Sigmoid colon (tissue), 7 donors: Measurements from ENCODE around the gene RPGRIP1L. TPM values are rescaled to one million over a fixed set of nuclear protein-coding genes. Genes with fewer than 3 reads are reported as not detected.

ENCODE experiments used
- DNase-seq: peaks from one replicate; pipeline ENCODE4 v3.0.0-alpha.2; 2019
- H3K27ac ChIP-seq, 4 donors: fragments of 200-600 bp; sonication (generic); one replicate each; pipeline ENCODE4 v1.5.1; 2016 to 2019; ENCODE audit warnings: mild to moderate bottlenecking in 1 of 4
- H3K27me3 ChIP-seq, 3 donors: fragments of 200-600 bp; sonication (generic); one replicate each; pipeline ENCODE4 v1.5.1; 2019; ENCODE audit warnings: mild to moderate bottlenecking in 1 of 3
- H3K36me3 ChIP-seq, 4 donors: fragments of 200-600 bp; sonication (generic); one replicate each; pipeline ENCODE4 v1.5.1; 2016 to 2019
- H3K4me1 ChIP-seq, 4 donors: fragments of 200-600 bp; sonication (generic); one replicate each; pipeline ENCODE4 v1.5.1; 2017 to 2019
- H3K4me3 ChIP-seq, 4 donors: fragments of 200-600 bp; sonication (generic); one replicate each; pipeline ENCODE4 v1.5.1; 2017 to 2019; ENCODE audit warnings: mild to moderate bottlenecking in 2 of 4, moderate library complexity in 1 of 4
- H3K9me3 ChIP-seq, 4 donors: fragments of 200-600 bp in 3 of 4; sonication (generic) in 3 of 4; one replicate each; pipeline versions ENCODE4 v1.5.1 to v1.6.1; 2013 to 2019
- EP300 ChIP-seq, 4 donors: sonication (generic); formaldehyde crosslinking; IDR thresholded peaks; one replicate each; pipeline ENCODE4 v1.6.1; 2017; ENCODE audit warnings: antibody characterized with exemption in 4 of 4
- POLR2A ChIP-seq, 2 donors: fragments of 450-650 bp; IDR thresholded peaks; one replicate each; pipeline ENCODE4 v1.6.1; 2016; ENCODE audit warnings: antibody characterized with exemption in 2 of 2, mild to moderate bottlenecking in 2 of 2, moderate library complexity in 2 of 2
- POLR2AphosphoS5 ChIP-seq, 4 donors: sonication (generic); formaldehyde crosslinking; IDR thresholded peaks; one replicate each; pipeline ENCODE4 v1.6.1; 2017; ENCODE audit warnings: antibody characterized with exemption in 4 of 4
- WGBS, 2 donors: extraction: QIAGEN DNeasy Blood & Tissue Kit; methylation state at CpG; one replicate each; pipeline ENCODE4 v1.1.7; 2013; 5-methylcytosine and 5-hydroxymethylcytosine counted together
- intact Hi-C: fragments of 100-400 bp; cut with DNase I; formaldehyde crosslinking; loops from one replicate; pipeline ENCODE4 v1.15.1; 2023
- polyA plus RNA-seq, 3 donors: library from polyadenylated mRNA; stranded (reverse); fragments of 200-250 nt; gene quantifications; one replicate each; pipeline ENCODE4 v1.2.3, GENCODE V29; 2013
- total RNA-seq, 4 donors: library from RNA; depleted of rRNA; stranded (reverse); fragments of >200 nt; gene quantifications; one replicate each; pipeline ENCODE4 v1.1.0, GENCODE V29; 2016
- TF ChIP-seq, protein P1 (sequence below), 4 experiments: fragments of 450-650 bp in 3 of 4; fragments of 200-600 bp in 1 of 4; IDR thresholded peaks; one replicate each; pipeline ENCODE4 v1.5.1; 2016 to 2019; ENCODE audit warnings: antibody characterized with exemption in 4 of 4, mild to moderate bottlenecking in 3 of 4, moderate library complexity in 2 of 4
- donor health status: healthy with polysubstance abuse.
- donor health status: Bipolar disorder and iron deficiency.
- donor health status: healthy.

The RPGRIP1L gene
- total and polyA plus RNA-seq, 7 donors: 0.46 to 5.8 (median 3.6) TPM

DNA sequence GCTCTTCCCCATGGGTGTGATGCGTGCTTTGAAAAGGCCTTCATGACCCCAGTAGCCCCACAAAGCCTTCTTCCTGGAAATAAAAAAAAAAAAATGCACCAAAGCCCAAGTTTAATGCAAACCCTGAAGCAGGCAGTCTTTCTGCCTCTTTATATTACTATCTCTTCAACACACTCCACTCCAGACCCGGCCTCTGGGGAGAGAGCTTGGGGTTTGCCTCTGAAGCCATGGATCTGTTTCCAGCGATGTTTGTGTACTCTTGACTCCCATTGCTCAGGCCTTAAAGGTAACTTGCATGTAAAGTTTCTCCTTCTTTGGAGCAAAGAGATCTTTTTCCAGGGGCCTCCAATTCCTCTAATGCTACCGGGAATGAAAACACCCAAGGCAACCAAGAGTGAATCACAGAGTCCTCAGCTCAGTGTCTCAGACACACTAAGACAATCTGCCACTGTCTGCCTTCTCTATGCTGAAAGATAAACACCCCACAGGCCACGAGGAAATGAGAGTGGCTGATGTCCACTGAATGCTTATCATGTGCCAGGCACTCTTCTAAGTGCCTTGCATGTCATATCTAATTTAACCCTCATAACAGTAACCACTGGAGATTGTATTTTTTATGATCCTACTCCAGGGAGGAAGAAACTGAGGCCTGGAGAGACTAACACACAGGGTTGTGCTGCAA lies 144.2 kb downstream of the RPGRIP1L start:
- WGBS, 2 donors: 79 to 85% methylated on average over 5 of the region's 5 CpGs
- no peak for TF ChIP-seq POLR2AphosphoS5 (IDR thresholded peaks at IDR 0.05)
- TF ChIP-seq EP300 (IDR thresholded peaks at IDR 0.05): no peak
- TF ChIP-seq, protein P1, sequence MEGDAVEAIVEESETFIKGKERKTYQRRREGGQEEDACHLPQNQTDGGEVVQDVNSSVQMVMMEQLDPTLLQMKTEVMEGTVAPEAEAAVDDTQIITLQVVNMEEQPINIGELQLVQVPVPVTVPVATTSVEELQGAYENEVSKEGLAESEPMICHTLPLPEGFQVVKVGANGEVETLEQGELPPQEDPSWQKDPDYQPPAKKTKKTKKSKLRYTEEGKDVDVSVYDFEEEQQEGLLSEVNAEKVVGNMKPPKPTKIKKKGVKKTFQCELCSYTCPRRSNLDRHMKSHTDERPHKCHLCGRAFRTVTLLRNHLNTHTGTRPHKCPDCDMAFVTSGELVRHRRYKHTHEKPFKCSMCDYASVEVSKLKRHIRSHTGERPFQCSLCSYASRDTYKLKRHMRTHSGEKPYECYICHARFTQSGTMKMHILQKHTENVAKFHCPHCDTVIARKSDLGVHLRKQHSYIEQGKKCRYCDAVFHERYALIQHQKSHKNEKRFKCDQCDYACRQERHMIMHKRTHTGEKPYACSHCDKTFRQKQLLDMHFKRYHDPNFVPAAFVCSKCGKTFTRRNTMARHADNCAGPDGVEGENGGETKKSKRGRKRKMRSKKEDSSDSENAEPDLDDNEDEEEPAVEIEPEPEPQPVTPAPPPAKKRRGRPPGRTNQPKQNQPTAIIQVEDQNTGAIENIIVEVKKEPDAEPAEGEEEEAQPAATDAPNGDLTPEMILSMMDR (IDR thresholded peaks at IDR 0.05): no peak
- no peak for TF ChIP-seq POLR2A (IDR thresholded peaks at IDR 0.05)
- Histone ChIP-seq H3K27me3 (no peaks in the 10 kb centered on the region), H3K27ac (no peak overlapping the region), H3K9me3 (no peaks in the 10 kb centered on the region), H3K36me3 (no peaks in the 10 kb centered on the region), H3K4me3 (no peak overlapping the region), H3K4me1 (no peaks in the 10 kb centered on the region)
- DNase-seq: no peak
- intact Hi-C loops: no loop called here

DNA sequence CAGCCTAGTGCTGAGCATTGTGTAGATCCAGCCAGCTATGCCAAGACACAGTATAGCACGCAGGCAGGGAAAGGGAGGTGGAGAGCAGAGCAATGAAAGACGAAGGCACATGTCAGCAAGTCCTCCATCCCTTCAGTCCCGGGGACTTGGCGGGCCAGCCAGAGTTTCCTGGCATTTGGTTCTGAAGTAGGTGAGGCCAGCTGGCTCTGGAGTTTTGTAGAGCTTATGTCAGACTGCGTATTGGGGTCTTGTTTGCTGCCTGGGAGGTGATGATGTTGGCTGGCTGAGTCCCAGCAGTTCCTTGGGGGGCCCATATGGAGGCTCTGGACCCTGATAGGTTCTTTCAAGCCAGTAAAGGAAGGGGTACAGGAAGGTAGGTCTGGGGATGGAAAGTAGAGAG lies 144.9 kb downstream of the RPGRIP1L start:
- Histone ChIP-seq H3K9me3 (no peaks in the 10 kb centered on the region), H3K4me3 (no peak overlapping the region), H3K27ac (no peak overlapping the region), H3K4me1 (no peaks in the 10 kb centered on the region), H3K36me3 (no peaks in the 10 kb centered on the region), H3K27me3 (no peaks in the 10 kb centered on the region)
- no peak for DNase-seq
- intact Hi-C loops: no loop called here
- no peak for TF ChIP-seq EP300 (IDR thresholded peaks at IDR 0.05)
- TF ChIP-seq POLR2A (IDR thresholded peaks at IDR 0.05): no peak
- TF ChIP-seq, protein P1 (IDR thresholded peaks at IDR 0.05): no peak
- no peak for TF ChIP-seq POLR2AphosphoS5 (IDR thresholded peaks at IDR 0.05)
- 87 to 95% methylated on average over 5 of the region's 5 CpGs for WGBS, 2 donors

DNA sequence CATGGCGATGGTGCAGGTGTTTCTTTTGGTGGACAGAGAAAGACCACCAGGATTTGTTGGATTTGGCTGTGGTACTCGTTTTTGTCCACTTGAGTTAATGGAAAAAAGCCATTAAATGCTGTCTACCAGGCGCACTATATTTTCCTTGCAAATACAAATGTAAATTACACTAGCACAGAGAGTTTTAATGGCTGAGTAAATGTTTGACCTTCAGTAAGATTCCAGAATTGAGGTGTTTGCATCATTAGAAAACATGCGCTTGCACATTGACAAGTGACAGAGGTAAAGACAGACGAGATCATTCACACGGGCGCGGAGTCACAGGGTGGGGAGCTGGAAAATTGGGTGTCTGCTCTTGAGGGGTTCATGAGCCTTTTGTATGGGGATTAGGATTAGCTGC lies 147.1 kb downstream of the RPGRIP1L start:
- TF ChIP-seq POLR2AphosphoS5 (IDR thresholded peaks at IDR 0.05): no peak
- TF ChIP-seq POLR2A (IDR thresholded peaks at IDR 0.05): no peak
- TF ChIP-seq, protein P1 (IDR thresholded peaks at IDR 0.05): no peak
- no peak for TF ChIP-seq EP300 (IDR thresholded peaks at IDR 0.05)
- no peak for DNase-seq
- H3K27me3 ChIP-seq: peaks cover 0 to 1% (median 0%) of the 10 kb centered on the region in 3 donors
- no peak overlapping the region for H3K4me3 ChIP-seq
- H3K36me3 ChIP-seq: no peaks in the 10 kb centered on the region
- no peaks in the 10 kb centered on the region for H3K9me3 ChIP-seq
- intact Hi-C loops: no loop called here
- H3K27ac ChIP-seq: no peak overlapping the region
- WGBS, 2 donors: 83 to 87% methylated on average over 8 of the region's 8 CpGs
- H3K4me1 ChIP-seq: no peaks in the 10 kb centered on the region

DNA sequence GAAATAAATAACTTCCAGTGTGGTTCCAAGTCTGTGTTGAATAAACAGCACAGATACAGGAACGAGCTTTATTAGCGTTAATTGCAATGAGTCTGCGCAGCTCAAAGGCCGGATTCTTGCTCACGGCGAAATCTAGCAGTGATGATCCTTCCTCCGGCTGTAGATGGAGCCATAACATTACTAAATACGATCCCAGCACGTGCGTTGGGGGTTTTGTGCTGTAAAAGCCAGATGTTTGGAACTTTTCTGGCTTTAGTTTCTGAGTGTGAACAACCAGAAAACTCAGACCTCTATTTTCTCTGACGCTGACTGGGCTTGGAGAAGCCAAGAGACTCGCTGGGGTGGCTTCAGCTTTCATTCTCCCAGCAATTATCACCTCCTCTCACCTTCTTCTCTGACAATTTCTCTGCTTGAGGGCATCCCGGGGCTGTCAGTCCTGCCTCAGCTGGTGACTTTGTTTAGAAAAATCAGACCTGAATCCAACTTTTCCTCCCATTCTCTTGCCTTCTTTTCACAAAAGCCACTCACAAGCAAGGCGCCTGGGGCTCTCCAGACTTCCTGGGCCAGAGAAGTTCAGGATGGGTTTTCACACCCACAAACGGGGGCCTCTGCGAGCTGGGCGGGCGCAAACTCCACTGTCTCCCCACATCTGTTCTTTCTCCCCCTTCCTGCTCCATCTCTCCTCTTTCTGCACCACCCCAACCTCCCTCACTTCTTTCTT lies 153.5 kb downstream of the RPGRIP1L start:
- peak; percentile 74 for DNase-seq
- intact Hi-C loops: no loop called here
- Histone ChIP-seq H3K36me3 (no peaks in the 10 kb centered on the region), H3K4me3 (no peak overlapping the region), H3K9me3 (no peaks in the 10 kb centered on the region), H3K27me3 (peaks cover 0 to 20% (median 0%) of the 10 kb centered on the region in 3 donors), H3K27ac (no peak overlapping the region), H3K4me1 (peaks cover 0 to 8% (median 4%) of the 10 kb centered on the region in 4 donors)
- TF ChIP-seq EP300 (IDR thresholded peaks at IDR 0.05): no peak
- no peak for TF ChIP-seq POLR2A (IDR thresholded peaks at IDR 0.05)
- TF ChIP-seq, protein P1 (IDR thresholded peaks at IDR 0.05): peak in 3 of 4 experiments; percentile 24 to 35 (median 34)
- TF ChIP-seq POLR2AphosphoS5 (IDR thresholded peaks at IDR 0.05): no peak
- 22 to 23% methylated on average over 18 of the region's 18 CpGs for WGBS, 2 donors

Other genes starting within 250 kb of the RPGRIP1L start
- gene AKTIP, start 200.7 kb downstream of the RPGRIP1L start, total RNA-seq: 10 to 100 TPM; 39.5 to 56.0 (median 48.0) TPM
- gene AKTIP, start 200.7 kb downstream of the RPGRIP1L start, polyA plus RNA-seq: 10 to 100 TPM; 14.4 to 19.9 (median 17.3) TPM
- 10 to 100 TPM; 77.8 to 97.2 (median 86.0) TPM for gene FTO, start 297 bp upstream of the RPGRIP1L start, total RNA-seq
- 10 to 100 TPM in 2 of 3 donors, 1 to 10 TPM in 1; 9.9 to 19.6 (median 11.4) TPM for gene FTO, start 297 bp upstream of the RPGRIP1L start, polyA plus RNA-seq